GM21515 (cell line): Measurements from ENCODE around the gene KIF26B.

Experiments used
- ATAC-seq: cut with Tn5 transposase; IDR thresholded peaks from one replicate; pipeline ENCODE4 v1.9.1; 2021; ENCODE audit not compliant: unreplicated experiment

KIF26B gene

GRCh38 chr1:245754463-245754961 is 599.7 kb downstream of the KIF26B start:
- ATAC-seq = no peak
